K562 (cell line): ENCODE measurements around the gene TRIM68. TPM values are rescaled to one million over a fixed set of nuclear protein-coding genes. Genes with fewer than 3 reads are reported as not detected.

Source experiments
- ATAC-seq: fragments of 200-7000 bp; cut with Tn5 transposase; 3 replicates; pipeline ENCODE4 v1.9.1; 2020; ENCODE audit warnings: moderate library complexity
- BruUV-seq: library from RNA; stranded (reverse); fragments of 400-500 nt; replicated peaks from 2 replicates; lab custom pipeline; 2021; lab: Mats Ljungman, UMichigan
- CTCF ChIA-PET: fragments of 300-600 bp; formaldehyde crosslinking; extraction: SDS; loops from one replicate; lab custom pipeline; 2021; ENCODE audit warnings: low intra/inter-chr PET ratio; lab: Yijun Ruan, JAX
- POLR2A ChIA-PET: fragments of 300-600, 350-650 bp; sonication (Branson Sonifier 250); formaldehyde crosslinking; extraction: SDS; loops from one replicate; lab custom pipeline; 2021; ENCODE audit warnings: antibody characterized with exemption, inconsistent platforms; lab: Yijun Ruan, JAX
- DNase-seq, 4 experiments: peaks; one replicate each; pipeline versions ENCODE4 v3.0.0 to v3.0.0-alpha.2; 2011 to 2018; ENCODE audit warnings: low spot score in 3 of 4, mixed read lengths in 3 of 4; ENCODE audit errors: extremely low read depth in 1 of 4
- FAIRE-seq: peaks from 2 replicates; lab custom pipeline; 2011; peaks lifted over from hg19 to GRCh38; lab: Jason Lieb, UNC
- H2AFZ ChIP-seq: 2 replicates; pipeline ENCODE4 v1.6.0; 2011; ENCODE audit warnings: low read depth, low read length, control low read depth, inconsistent platforms
- H3K27ac ChIP-seq: fragments of 200-600 bp; 3 replicates; pipeline ENCODE4 v1.8.0; 2011; ENCODE audit warnings: low read depth, mild to moderate bottlenecking, control low read depth, inconsistent platforms, low read length, moderate library complexity, mixed read lengths; ENCODE audit errors: extremely low read depth
- H3K27me3 ChIP-seq, 2 experiments: fragments of 300-600 bp in 1 of 2; 2 replicates in 1 of 2; 3 replicates in 1 of 2; pipeline versions ENCODE4 v1.6.0 to v1.8.0; 2011; ENCODE audit warnings: inconsistent platforms in 2 of 2, low read length in 2 of 2, mild to moderate bottlenecking in 1 of 2, mixed read lengths in 1 of 2, moderate library complexity in 1 of 2; ENCODE audit not compliant: control insufficient read depth in 2 of 2, insufficient read depth in 2 of 2
- H3K36me3 ChIP-seq: fragments of 300-600 bp; 3 replicates; pipeline ENCODE4 v1.8.0; 2011; ENCODE audit warnings: mild to moderate bottlenecking, low read length, inconsistent platforms; ENCODE audit not compliant: control insufficient read depth, insufficient read depth
- H3K4me1 ChIP-seq, 2 experiments: fragments of 200-600 bp in 1 of 2; replicated peaks in 1 of 2; 2 replicates in 1 of 2; 3 replicates in 1 of 2; pipeline versions ENCODE4 v1.5.1 to v1.8.0; 2011; ENCODE audit warnings: inconsistent platforms in 2 of 2, low read length in 2 of 2, mild to moderate bottlenecking in 1 of 2, mixed read lengths in 1 of 2, moderate library complexity in 1 of 2; ENCODE audit not compliant: control insufficient read depth in 2 of 2, insufficient read depth in 2 of 2
- H3K4me2 ChIP-seq: 2 replicates; pipeline ENCODE4 v1.6.1; 2011; ENCODE audit warnings: low read length, control low read depth, inconsistent platforms, mixed read lengths; ENCODE audit not compliant: insufficient read depth
- H3K4me3 ChIP-seq: fragments of 200-600 bp; sonication (generic), shearing (Covaris generic); 2 replicates; pipeline ENCODE4 v1.5.1; 2016; ENCODE audit warnings: control low read depth, inconsistent platforms
- H3K79me2 ChIP-seq: fragments of 200-600 bp; 3 replicates; pipeline ENCODE4 v1.8.0; 2011; ENCODE audit warnings: low read length, inconsistent platforms; ENCODE audit not compliant: control insufficient read depth, insufficient read depth
- H3K9ac ChIP-seq, 2 experiments: 2 replicates each; pipeline versions ENCODE4 v1.6.0 to v1.6.1; 2011; ENCODE audit warnings: low read depth in 2 of 2, low read length in 2 of 2, control low read depth in 1 of 2, inconsistent platforms in 1 of 2, mild to moderate bottlenecking in 1 of 2, mixed read lengths in 1 of 2; ENCODE audit not compliant: insufficient read depth in 1 of 2
- H3K9me1 ChIP-seq: one replicate; pipeline ENCODE4 v1.6.0; 2011; ENCODE audit warnings: inconsistent platforms, mild to moderate bottlenecking, low read length, moderate library complexity; ENCODE audit not compliant: control insufficient read depth, insufficient read depth
- H3K9me3 ChIP-seq: replicated peaks from 2 replicates; pipeline ENCODE4 v1.5.1; 2011; ENCODE audit warnings: low read depth, low read length, inconsistent platforms; ENCODE audit not compliant: control insufficient read depth, insufficient read depth
- H4K20me1 ChIP-seq: replicated peaks from 2 replicates; pipeline ENCODE4 v1.6.1; 2011; ENCODE audit warnings: low read length, inconsistent platforms, mixed read lengths; ENCODE audit not compliant: control insufficient read depth, insufficient read depth
- CEBPG ChIP-seq, 3 experiments: fragments of 200-800 bp in 1 of 3; sonication (Bioruptor generic) in 1 of 3; sonication (generic) in 1 of 3; formaldehyde crosslinking in 1 of 3; IDR thresholded peaks in 2 of 3; conservative IDR thresholded peaks in 1 of 3; 2 replicates each; pipeline versions ENCODE4 v1.6.1 to v1.8.0; 2016 to 2022; ENCODE audit warnings: missing compliant biosample characterization in 2 of 3, missing genetic modification characterization in 2 of 3, mild to moderate bottlenecking in 1 of 3, missing genetic modification reagents in 1 of 3
- MEIS2 ChIP-seq: fragments of 450-650 bp; IDR thresholded peaks from 2 replicates; pipeline ENCODE4 v1.6.1; 2014; ENCODE audit warnings: mild to moderate bottlenecking; ENCODE audit not compliant: partially characterized antibody
- MTA3 ChIP-seq: fragments of 450-650 bp; formaldehyde crosslinking; IDR thresholded peaks from 2 replicates; pipeline ENCODE4 v1.6.1; 2017; ENCODE audit warnings: mild to moderate bottlenecking, borderline replicate concordance
- ZC3H4 ChIP-seq: sonication (generic); formaldehyde crosslinking; IDR thresholded peaks from 2 replicates; pipeline ENCODE4 v1.9.0; 2021; ENCODE audit warnings: missing genetic modification reagents, borderline replicate concordance
- ZNF23 ChIP-seq: fragments of 250-450 bp; sonication (Bioruptor Pico); IDR thresholded peaks from 2 replicates; pipeline ENCODE4 v1.4.0; 2020; ENCODE audit warnings: mild to moderate bottlenecking
- WGBS: fragments of 100-300 bp; shearing (Covaris generic); methylation state at CpG from one replicate; pipeline ENCODE4 v1.1.6; 2016; ENCODE audit warnings: low coverage, mixed read lengths; ENCODE audit not compliant: insufficient coverage; ENCODE audit errors: missing lambda C conversion rate; 5-methylcytosine and 5-hydroxymethylcytosine counted together
- in situ Hi-C: fragments of 300-500 bp; cut with MboI; formaldehyde crosslinking; loops from 4 replicates; pipeline ENCODE4 v1.15.0; 2018; ENCODE audit warnings: inconsistent platforms, mixed read lengths
- intact Hi-C: fragments of 100-400 bp; cut with micrococcal nuclease; formaldehyde crosslinking; loops from 2 replicates; pipeline ENCODE4 v1.14.2; 2022
- polyA plus RNA-seq, 8 experiments: library from polyadenylated mRNA; depleted of rRNA in 4 of 8; stranded (reverse) in 5 of 8; unstranded in 3 of 8; fragments of >200 nt; fragmentation: Nextera tagmentation in 2 of 8; fragmentation: Illumina TruSeq in 1 of 8; extraction: Ambion mirVana in 2 of 8; extraction: Trizol in 1 of 8; gene quantifications; 2 replicates each; pipeline versions ENCODE4 v1.2.1 to v1.2.3, GENCODE V29; 2011 to 2014; ENCODE audit warnings: inconsistent platforms in 1 of 8, missing spikeins in 1 of 8
- total RNA-seq, 7 experiments: library from RNA; depleted of rRNA in 6 of 7; stranded (reverse); fragments of >200 nt in 6 of 7; fragmentation: Illumina TruSeq in 2 of 7; extraction: Trizol in 2 of 7; gene quantifications; 2 replicates each; pipeline versions ENCODE4 v1.2.1 to v1.2.3, GENCODE V29; 2011 to 2021; ENCODE audit warnings: low replicate concordance in 1 of 7
- TF ChIP-seq, protein P1 (sequence below): fragments of 250-450 bp; sonication (Bioruptor Pico); IDR thresholded peaks from 2 replicates; pipeline ENCODE4 v1.8.0; 2022; ENCODE audit warnings: inconsistent platforms, mild to moderate bottlenecking, moderate library complexity, borderline replicate concordance
- TF ChIP-seq, protein P2 (sequence below): fragments of 450-650 bp; IDR thresholded peaks from 2 replicates; pipeline ENCODE4 v1.6.1; 2018; ENCODE audit not compliant: partially characterized antibody

Gene TRIM68
- total and polyA plus RNA-seq, 9 of the 15 experiments (the other 6 are each of a cell fraction or from before 2014, with no cell fraction given), result 5.2 to 10.9 (median 7.9) TPM

DNA sequence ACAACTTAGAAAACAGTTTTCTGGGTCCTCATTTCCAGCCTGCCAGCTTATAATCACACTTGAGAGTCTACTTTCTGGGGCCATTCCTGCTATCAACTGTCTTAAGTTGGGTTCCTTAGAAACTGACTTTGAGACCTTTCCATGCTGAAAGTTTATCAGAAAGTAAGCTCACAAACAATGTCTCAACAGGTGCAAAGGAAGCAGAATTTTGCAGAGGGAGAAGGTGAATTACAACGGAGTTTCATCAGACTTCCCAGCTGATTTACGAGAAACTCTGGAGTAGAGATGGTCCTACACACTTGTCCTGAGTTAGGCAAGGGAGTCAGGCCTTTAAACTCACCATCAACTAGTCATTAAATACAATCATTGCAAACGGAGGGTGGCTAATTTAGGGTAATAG, 31.2 kb downstream of the TRIM68 start:
- Histone ChIP-seq H3K4me3 (no peak overlapping the region), H3K9me3 (no peaks in the 10 kb centered on the region), H3K4me1 (no peaks in the 10 kb centered on the region), H3K9ac (no peak overlapping the region), H4K20me1 (no peaks in the 10 kb centered on the region), H3K9me1 (no peaks in the 10 kb centered on the region), H3K27me3 (peaks cover 15 to 16% of the 10 kb centered on the region in 2 experiments; a peak in 4 of 5 replicates), H3K4me2 (no peak overlapping the region), H2AFZ (no peak overlapping the region), H3K27ac (no peak overlapping the region), H3K36me3 (no peaks in the 10 kb centered on the region), H3K79me2 (no peaks in the 10 kb centered on the region)
- FAIRE-seq, result no peak
- ATAC-seq, result no peak
- POLR2A ChIA-PET, result interaction anchor here (0.6 kb wide), 1 partner anchor 494 kb away, joined by 3 read pairs; no protein-coding TSS in a partner anchor
- DNase-seq, result no peak
- intact Hi-C loops, result no loop called here
- BruUV-seq, result no TSS peak
- CTCF ChIA-PET, result interaction anchor here (0.6 kb wide), 1 partner anchor 1309 kb away, joined by 3 read pairs; no protein-coding TSS in a partner anchor
- 3% methylated on average over 3 of the region's 3 CpGs for WGBS
- TF ChIP-seq MTA3 (no peak), ZC3H4 (CRISPR knock-in tag) (no peak), MEIS2 (peak; percentile 7), ZNF23 (no peak), CEBPG (CRISPR knock-in tag; IDR thresholded peaks at IDR 0.05) (no peak), CEBPG (tag; conservative IDR thresholded peaks at IDR 0.05 in 1 of 2, IDR thresholded peaks at IDR 0.05 in 1 of 2) (peak in 1 of 2 experiments; percentile 77; a peak in 2 of 4 replicates)
- TF ChIP-seq, protein P1, sequence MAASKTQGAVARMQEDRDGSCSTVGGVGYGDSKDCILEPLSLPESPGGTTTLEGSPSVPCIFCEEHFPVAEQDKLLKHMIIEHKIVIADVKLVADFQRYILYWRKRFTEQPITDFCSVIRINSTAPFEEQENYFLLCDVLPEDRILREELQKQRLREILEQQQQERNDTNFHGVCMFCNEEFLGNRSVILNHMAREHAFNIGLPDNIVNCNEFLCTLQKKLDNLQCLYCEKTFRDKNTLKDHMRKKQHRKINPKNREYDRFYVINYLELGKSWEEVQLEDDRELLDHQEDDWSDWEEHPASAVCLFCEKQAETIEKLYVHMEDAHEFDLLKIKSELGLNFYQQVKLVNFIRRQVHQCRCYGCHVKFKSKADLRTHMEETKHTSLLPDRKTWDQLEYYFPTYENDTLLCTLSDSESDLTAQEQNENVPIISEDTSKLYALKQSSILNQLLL, result no peak
- TF ChIP-seq, protein P2, sequence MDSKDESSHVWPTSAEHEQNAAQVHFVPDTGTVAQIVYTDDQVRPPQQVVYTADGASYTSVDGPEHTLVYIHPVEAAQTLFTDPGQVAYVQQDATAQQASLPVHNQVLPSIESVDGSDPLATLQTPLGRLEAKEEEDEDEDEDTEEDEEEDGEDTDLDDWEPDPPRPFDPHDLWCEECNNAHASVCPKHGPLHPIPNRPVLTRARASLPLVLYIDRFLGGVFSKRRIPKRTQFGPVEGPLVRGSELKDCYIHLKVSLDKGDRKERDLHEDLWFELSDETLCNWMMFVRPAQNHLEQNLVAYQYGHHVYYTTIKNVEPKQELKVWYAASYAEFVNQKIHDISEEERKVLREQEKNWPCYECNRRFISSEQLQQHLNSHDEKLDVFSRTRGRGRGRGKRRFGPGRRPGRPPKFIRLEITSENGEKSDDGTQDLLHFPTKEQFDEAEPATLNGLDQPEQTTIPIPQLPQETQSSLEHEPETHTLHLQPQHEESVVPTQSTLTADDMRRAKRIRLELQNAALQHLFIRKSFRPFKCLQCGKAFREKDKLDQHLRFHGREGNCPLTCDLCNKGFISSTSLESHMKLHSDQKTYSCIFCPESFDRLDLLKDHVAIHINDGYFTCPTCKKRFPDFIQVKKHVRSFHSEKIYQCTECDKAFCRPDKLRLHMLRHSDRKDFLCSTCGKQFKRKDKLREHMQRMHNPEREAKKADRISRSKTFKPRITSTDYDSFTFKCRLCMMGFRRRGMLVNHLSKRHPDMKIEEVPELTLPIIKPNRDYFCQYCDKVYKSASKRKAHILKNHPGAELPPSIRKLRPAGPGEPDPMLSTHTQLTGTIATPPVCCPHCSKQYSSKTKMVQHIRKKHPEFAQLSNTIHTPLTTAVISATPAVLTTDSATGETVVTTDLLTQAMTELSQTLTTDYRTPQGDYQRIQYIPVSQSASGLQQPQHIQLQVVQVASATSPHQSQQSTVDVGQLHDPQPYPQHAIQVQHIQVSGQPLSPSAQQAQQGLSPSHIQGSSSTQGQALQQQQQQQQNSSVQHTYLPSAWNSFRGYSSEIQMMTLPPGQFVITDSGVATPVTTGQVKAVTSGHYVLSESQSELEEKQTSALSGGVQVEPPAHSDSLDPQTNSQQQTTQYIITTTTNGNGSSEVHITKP, result no peak
- in situ Hi-C loops, result no loop called here
